Endothelial cell of umbilical vein (primary cell): ENCODE measurements around the gene DEPDC1B. TPM values are rescaled to one million over a fixed set of nuclear protein-coding genes. Genes with fewer than 3 reads are reported as not detected.

Experiments
- BruUV-seq: library from RNA; stranded (reverse); fragments of 400-500 nt; replicated peaks from 2 replicates; lab custom pipeline; 2021; lab: Mats Ljungman, UMichigan
- CTCF ChIA-PET: fragments of 300-600, 350-600 bp; sonication (Branson Sonifier 250); formaldehyde crosslinking; loops from one replicate; lab custom pipeline; 2021; ENCODE audit warnings: antibody characterized with exemption, inconsistent platforms; lab: Charles Lee
- POLR2A ChIA-PET: fragments of 300-600, 350-600 bp; sonication (Branson Sonifier 250); formaldehyde crosslinking; loops from one replicate; lab custom pipeline; 2021; ENCODE audit warnings: antibody characterized with exemption, inconsistent platforms; lab: Charles Lee
- DNase-seq: peaks from one replicate; pipeline ENCODE4 v3.0.0-alpha.2; 2011; ENCODE audit warnings: low read depth, low spot score
- FAIRE-seq: peaks from 2 replicates; lab custom pipeline; 2011; peaks lifted over from hg19 to GRCh38; lab: Jason Lieb, UNC
- H2AFZ ChIP-seq: 2 replicates; pipeline ENCODE4 v1.6.0; 2012; ENCODE audit warnings: low read depth, low read length, control low read depth, inconsistent platforms
- H3K27ac ChIP-seq: 2 replicates; pipeline ENCODE4 v1.5.1; 2011; ENCODE audit warnings: low read depth, mild to moderate bottlenecking, control low read depth, low read length, moderate library complexity; ENCODE audit not compliant: insufficient read depth
- H3K27me3 ChIP-seq, 2 experiments: 2 replicates each; pipeline versions ENCODE4 v1.6.0 to v1.6.1; 2011; ENCODE audit warnings: low read length in 2 of 2, mixed read lengths in 1 of 2; ENCODE audit not compliant: control insufficient read depth in 2 of 2, insufficient read depth in 2 of 2
- H3K36me3 ChIP-seq, 2 experiments: 2 replicates in 1 of 2; 3 replicates in 1 of 2; pipeline ENCODE4 v1.5.1; 2011; ENCODE audit warnings: low read length in 2 of 2, mild to moderate bottlenecking in 1 of 2, moderate library complexity in 1 of 2; ENCODE audit not compliant: control insufficient read depth in 2 of 2, insufficient read depth in 2 of 2; ENCODE audit errors: extremely low read depth in 1 of 2
- H3K4me1 ChIP-seq: 3 replicates; pipeline ENCODE4 v1.5.1; 2011; ENCODE audit warnings: mild to moderate bottlenecking, low read length; ENCODE audit not compliant: control insufficient read depth, insufficient read depth; ENCODE audit errors: extremely low read depth
- H3K4me2 ChIP-seq: 2 replicates; pipeline ENCODE4 v1.6.1; 2011; ENCODE audit warnings: low read length, control low read depth, mixed read lengths; ENCODE audit not compliant: insufficient read depth
- H3K4me3 ChIP-seq, 3 experiments: fragments of 200-600 bp in 1 of 3; sonication (generic), shearing (Covaris generic) in 1 of 3; replicated peaks in 1 of 3; 2 replicates each; pipeline ENCODE4 v1.5.1; 2011 to 2016; ENCODE audit warnings: control low read depth in 3 of 3, low read length in 3 of 3, mild to moderate bottlenecking in 2 of 3, inconsistent platforms in 1 of 3, low read depth in 1 of 3, moderate library complexity in 1 of 3; ENCODE audit not compliant: insufficient read depth in 1 of 3
- H3K79me2 ChIP-seq: 2 replicates; pipeline ENCODE4 v1.6.0; 2012; ENCODE audit warnings: low read length, inconsistent platforms; ENCODE audit not compliant: control insufficient read depth, insufficient read depth
- H3K9ac ChIP-seq: replicated peaks from 2 replicates; pipeline ENCODE3; 2011; ENCODE audit warnings: low read length, control low read depth; ENCODE audit not compliant: insufficient read depth; ENCODE audit errors: extremely low read depth
- H3K9me1 ChIP-seq: replicated peaks from 3 replicates; pipeline ENCODE4 v1.6.0; 2011; ENCODE audit warnings: mild to moderate bottlenecking, low read length; ENCODE audit not compliant: control insufficient read depth, insufficient read depth; ENCODE audit errors: extremely low read depth
- H3K9me3 ChIP-seq: replicated peaks from 2 replicates; pipeline ENCODE4 v1.5.1; 2012; ENCODE audit warnings: low read length, inconsistent platforms; ENCODE audit not compliant: control insufficient read depth, insufficient read depth
- H4K20me1 ChIP-seq: replicated peaks from 2 replicates; pipeline ENCODE3; 2011; ENCODE audit warnings: mild to moderate bottlenecking, low read length; ENCODE audit not compliant: control insufficient read depth, insufficient read depth; ENCODE audit errors: extremely low read depth
- EZH2 ChIP-seq: IDR thresholded peaks from 2 replicates; pipeline ENCODE4 v1.6.1; 2012; ENCODE audit warnings: borderline replicate concordance, low read depth, mild to moderate bottlenecking, moderate library complexity, low read length, inconsistent platforms; ENCODE audit not compliant: severe bottlenecking
- FOS ChIP-seq: IDR thresholded peaks from 2 replicates; pipeline ENCODE4 v1.6.1; 2011; ENCODE audit warnings: mild to moderate bottlenecking, low read length, moderate library complexity, borderline replicate concordance; ENCODE audit not compliant: insufficient read depth
- GATA2 ChIP-seq: IDR thresholded peaks from 2 replicates; pipeline ENCODE4 v1.7.0; 2011; ENCODE audit warnings: low read depth, mild to moderate bottlenecking, moderate library complexity, mixed read lengths, low read length; ENCODE audit not compliant: insufficient read length, insufficient read depth
- JUN ChIP-seq: IDR thresholded peaks from 2 replicates; pipeline ENCODE4 v1.6.1; 2011; ENCODE audit warnings: borderline replicate concordance, low read depth; ENCODE audit not compliant: insufficient read length, insufficient read depth
- MYC ChIP-seq: IDR thresholded peaks from one replicate; pipeline ENCODE4 v1.6.1; 2011; ENCODE audit warnings: mild to moderate bottlenecking, low read depth, low read length
- POLR2A ChIP-seq: IDR thresholded peaks from 2 replicates; pipeline ENCODE4 v1.6.1; 2012; ENCODE audit warnings: low read depth, mild to moderate bottlenecking, control low read depth, low read length
- POLR2AphosphoS5 ChIP-seq: IDR thresholded peaks from 2 replicates; pipeline ENCODE4 v1.6.1; 2012; ENCODE audit warnings: low read depth, mild to moderate bottlenecking, control low read depth, low read length, moderate library complexity; ENCODE audit not compliant: insufficient read depth
- dilution Hi-C: fragments of 300-500 bp; cut with MboI; formaldehyde crosslinking; loops from one replicate; pipeline ENCODE4 v1.15.0; 2019; ENCODE audit warnings: low sequenced_read_pairs; ENCODE audit not compliant: extremely low pct_ligation_motif_present
- intact Hi-C: fragments of 100-400 bp; cut with micrococcal nuclease; formaldehyde crosslinking; loops from one replicate; pipeline ENCODE4 v1.10.0; 2022
- polyA plus RNA-seq, 4 experiments: library from polyadenylated mRNA; depleted of rRNA in 3 of 4; stranded (reverse) in 3 of 4; unstranded in 1 of 4; fragments of >200 nt; gene quantifications; 2 replicates each; pipeline versions ENCODE4 v1.2.1 to v1.2.3, GENCODE V29; 2011 to 2012; ENCODE audit warnings: missing spikeins in 1 of 4
- total RNA-seq: library from RNA; stranded (reverse); gene quantifications from 2 replicates; pipeline ENCODE4 v1.2.3, GENCODE V29; 2021
- TF ChIP-seq, protein P1 (sequence below), 2 donors: IDR thresholded peaks; 1 replicate in 1 of 2; 2 replicates in 1 of 2; pipeline ENCODE4 v1.5.1; 2011; ENCODE audit warnings: low read length in 2 of 2, mild to moderate bottlenecking in 2 of 2, moderate library complexity in 2 of 2, control low read depth in 1 of 2, inconsistent platforms in 1 of 2, low read depth in 1 of 2; ENCODE audit not compliant: insufficient read depth in 1 of 2; ENCODE audit errors: extremely low read depth in 1 of 2
- TF ChIP-seq, protein P2 (sequence below): IDR thresholded peaks from 2 replicates; pipeline ENCODE4 v1.6.1; 2011; ENCODE audit not compliant: insufficient read depth, insufficient read length

The DEPDC1B gene
- total and polyA plus RNA-seq, 2 donors (not counting 3 experiments of a cell fraction or from before 2014, with no cell fraction given), result 6.7 to 18.7 TPM

DNA sequence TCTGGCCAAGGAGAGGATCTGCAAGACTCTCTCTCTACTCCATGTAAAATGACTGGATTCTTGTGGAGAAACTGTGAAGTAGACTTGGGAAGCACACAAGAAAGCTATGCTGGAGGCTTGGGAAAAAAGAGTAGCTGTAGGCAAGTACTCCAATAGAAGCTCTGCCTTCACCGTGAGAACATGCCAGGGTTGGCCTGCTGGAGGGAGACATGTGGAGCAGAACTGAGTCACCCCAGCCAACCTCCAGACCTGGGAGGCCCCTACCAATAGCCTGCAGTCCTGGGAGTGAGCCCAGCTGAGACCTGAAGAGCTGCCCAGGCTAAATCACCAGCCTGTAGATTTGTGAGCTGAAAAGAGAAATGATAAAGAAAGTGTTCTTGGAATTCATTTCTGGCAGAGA, 66.6 kb downstream of the DEPDC1B start:
- Histone ChIP-seq H3K79me2 (no peaks in the 10 kb centered on the region), H3K27ac (no peak overlapping the region), H3K9me1 (no peaks in the 10 kb centered on the region), H3K9me3 (no peaks in the 10 kb centered on the region), H3K4me2 (no peak overlapping the region), H3K4me3 (no peak overlapping the region), H4K20me1 (no peaks in the 10 kb centered on the region), H3K4me1 (no peaks in the 10 kb centered on the region), H3K9ac (no peak overlapping the region), H3K27me3 (no peaks in the 10 kb centered on the region), H3K36me3 (no peaks in the 10 kb centered on the region), H2AFZ (no peak overlapping the region)
- intact Hi-C loops (no loop called here), dilution Hi-C loops (no loop called here)
- DNase-seq (peak; percentile 46), FAIRE-seq (peak; percentile 49)
- ChIA-PET POLR2A (no interaction called here), CTCF (interaction anchor here (1.9 to 3.0 kb wide), 2 partner anchors 16 to 36 kb away, joined by 8 to 15 read pairs; no protein-coding TSS in a partner anchor)
- TF ChIP-seq POLR2AphosphoS5 (no peak), EZH2 (no peak), JUN (no peak), POLR2A (no peak), MYC (no peak), GATA2 (no peak), FOS (no peak)
- TF ChIP-seq, protein P1, sequence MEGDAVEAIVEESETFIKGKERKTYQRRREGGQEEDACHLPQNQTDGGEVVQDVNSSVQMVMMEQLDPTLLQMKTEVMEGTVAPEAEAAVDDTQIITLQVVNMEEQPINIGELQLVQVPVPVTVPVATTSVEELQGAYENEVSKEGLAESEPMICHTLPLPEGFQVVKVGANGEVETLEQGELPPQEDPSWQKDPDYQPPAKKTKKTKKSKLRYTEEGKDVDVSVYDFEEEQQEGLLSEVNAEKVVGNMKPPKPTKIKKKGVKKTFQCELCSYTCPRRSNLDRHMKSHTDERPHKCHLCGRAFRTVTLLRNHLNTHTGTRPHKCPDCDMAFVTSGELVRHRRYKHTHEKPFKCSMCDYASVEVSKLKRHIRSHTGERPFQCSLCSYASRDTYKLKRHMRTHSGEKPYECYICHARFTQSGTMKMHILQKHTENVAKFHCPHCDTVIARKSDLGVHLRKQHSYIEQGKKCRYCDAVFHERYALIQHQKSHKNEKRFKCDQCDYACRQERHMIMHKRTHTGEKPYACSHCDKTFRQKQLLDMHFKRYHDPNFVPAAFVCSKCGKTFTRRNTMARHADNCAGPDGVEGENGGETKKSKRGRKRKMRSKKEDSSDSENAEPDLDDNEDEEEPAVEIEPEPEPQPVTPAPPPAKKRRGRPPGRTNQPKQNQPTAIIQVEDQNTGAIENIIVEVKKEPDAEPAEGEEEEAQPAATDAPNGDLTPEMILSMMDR (IDR thresholded peaks at IDR 0.05; ENCODE audit: extremely low read depth in 1 of 2, insufficient read depth in 1 of 2, low read depth in 1 of 2, low read length in 2 of 2), result no peak
- TF ChIP-seq, protein P2, sequence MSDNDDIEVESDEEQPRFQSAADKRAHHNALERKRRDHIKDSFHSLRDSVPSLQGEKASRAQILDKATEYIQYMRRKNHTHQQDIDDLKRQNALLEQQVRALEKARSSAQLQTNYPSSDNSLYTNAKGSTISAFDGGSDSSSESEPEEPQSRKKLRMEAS, result no peak
- no TSS peak for BruUV-seq
